Fibroblast of mammary gland (primary cell): ENCODE results near the gene CAPRIN1.
"Not testable (repeated sequence)": the region's sequence is repeated elsewhere in the genome, so short reads cannot be mapped to it uniquely, and the experiment has no call there.

Experiments
- DNase-seq: peaks from one replicate; pipeline ENCODE4 v3.0.0-alpha.2; 2010; ENCODE audit warnings: low read depth
- H3K4me3 ChIP-seq: 2 replicates; pipeline ENCODE4 v1.5.1; 2011; ENCODE audit warnings: low read depth, mild to moderate bottlenecking, low read length, moderate library complexity; ENCODE audit not compliant: control insufficient read depth
- CTCF ChIP-seq: conservative IDR thresholded peaks from 2 replicates; pipeline ENCODE4 v1.5.1; 2011; ENCODE audit warnings: low read depth, low read length, inconsistent platforms; ENCODE audit not compliant: control insufficient read depth, insufficient read depth

CAPRIN1 gene

DNA sequence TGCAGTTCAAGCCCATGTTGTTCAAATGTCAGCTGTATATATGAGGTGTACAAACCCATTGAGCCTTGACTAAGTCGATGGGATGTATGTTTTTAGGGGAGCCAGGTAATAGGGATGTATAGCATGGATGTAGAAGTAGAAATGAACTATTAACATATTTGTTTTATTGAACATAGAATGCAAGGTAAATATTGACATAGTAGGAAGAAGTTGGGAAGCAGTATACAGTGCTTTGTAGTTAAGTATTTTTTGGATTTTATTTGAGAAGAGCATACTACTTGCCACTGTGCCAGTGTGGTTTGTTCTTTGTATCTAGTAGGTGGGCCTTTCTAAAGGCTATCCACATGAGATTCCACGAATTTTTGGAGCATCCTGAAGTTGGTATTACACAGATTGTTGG lies 33.1 kb downstream of the CAPRIN1 start:
- DNase-seq, result no peak

DNA sequence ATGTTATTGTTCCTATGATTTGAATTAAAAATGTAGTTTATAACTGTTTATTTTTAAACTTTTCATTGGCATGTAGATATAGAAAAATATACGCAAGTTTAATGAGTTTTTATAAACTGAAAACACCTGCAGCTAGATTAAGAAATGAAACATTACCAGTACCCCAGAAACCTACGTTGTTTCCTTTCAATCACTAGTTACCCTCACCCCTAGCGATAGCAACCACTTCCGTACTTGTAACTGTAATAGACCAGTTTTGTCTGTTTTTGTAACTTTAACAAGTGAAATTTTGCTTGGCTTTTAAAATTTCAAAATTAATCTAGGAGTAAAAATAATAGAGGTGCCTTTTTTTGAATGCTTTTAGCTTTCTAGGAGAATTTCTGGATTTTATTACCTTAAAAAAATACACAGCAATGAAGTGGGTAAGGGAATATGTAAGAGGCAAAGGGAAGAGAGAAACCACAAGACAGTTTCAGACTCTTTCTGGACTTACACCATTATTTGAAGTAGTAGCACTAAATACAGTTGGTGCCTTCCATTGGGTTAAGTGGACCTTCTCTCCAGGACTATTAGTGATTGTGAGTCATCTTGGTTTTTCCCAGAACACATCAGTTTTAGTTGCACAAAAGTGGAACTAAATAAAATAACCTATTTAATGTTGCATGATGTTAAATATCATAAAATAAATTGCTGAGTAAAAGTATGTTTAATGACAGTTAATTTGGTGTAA lies 35.2 kb downstream of the CAPRIN1 start:
- TF ChIP-seq CTCF, result no peak
- H3K4me3 ChIP-seq, result no peak overlapping the region
- peak; percentile 40 for DNase-seq

More for the DNA sequence above, 33.1 kb downstream of the CAPRIN1 start:
- H3K4me3 ChIP-seq, result no peak overlapping the region
- no peak for TF ChIP-seq CTCF

DNA sequence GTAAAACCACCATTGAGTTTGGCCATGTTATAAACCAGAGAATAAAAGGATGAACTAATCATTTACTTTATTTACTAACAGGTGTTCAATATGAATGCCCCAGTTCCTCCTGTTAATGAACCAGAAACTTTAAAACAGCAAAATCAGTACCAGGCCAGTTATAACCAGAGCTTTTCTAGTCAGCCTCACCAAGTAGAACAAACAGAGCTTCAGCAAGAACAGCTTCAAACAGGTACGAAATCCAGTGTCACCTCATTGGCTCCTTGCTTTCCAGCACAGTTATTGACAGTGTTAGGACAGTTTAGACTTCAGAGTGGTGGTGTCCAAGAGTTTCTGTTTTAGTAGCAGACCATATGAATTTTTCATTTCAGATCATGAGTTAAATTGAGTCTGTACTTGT lies 40.3 kb downstream of the CAPRIN1 start:
- DNase-seq, result no peak
- TF ChIP-seq CTCF, result no peak

GRCh38 chr11:34094900-34095299 lies 43.4 kb downstream of the CAPRIN1 start:
- not testable (repeated sequence) for DNase-seq, H3K4me3 ChIP-seq

More for the DNA sequence above, 40.3 kb downstream of the CAPRIN1 start:
- H3K4me3 ChIP-seq, result no peak overlapping the region

DNA sequence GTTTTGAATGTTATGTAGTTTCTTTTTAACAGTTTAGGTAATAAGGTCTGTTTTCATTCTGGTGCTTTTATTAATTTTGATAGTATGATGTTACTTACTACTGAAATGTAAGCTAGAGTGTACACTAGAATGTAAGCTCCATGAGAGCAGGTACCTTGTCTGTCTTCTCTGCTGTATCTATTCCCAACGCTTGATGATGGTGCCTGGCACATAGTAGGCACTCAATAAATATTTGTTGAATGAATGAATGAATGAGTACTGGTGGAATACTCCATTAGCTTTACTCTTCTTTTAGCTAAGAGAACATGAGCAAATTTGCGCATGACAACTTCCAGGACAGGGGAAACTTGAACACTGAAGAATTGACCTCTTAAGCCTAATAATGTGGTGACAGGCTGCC lies 47.3 kb downstream of the CAPRIN1 start:
- no peak for TF ChIP-seq CTCF

GRCh38 chr11:34104680-34105078 lies 53.1 kb downstream of the CAPRIN1 start:
- DNase-seq, result no peak
- no peak for TF ChIP-seq CTCF
- peak overlapping the region; percentile 99 for H3K4me3 ChIP-seq

More for the DNA sequence above, 47.3 kb downstream of the CAPRIN1 start:
- no peak overlapping the region for H3K4me3 ChIP-seq
- no peak for DNase-seq

DNA sequence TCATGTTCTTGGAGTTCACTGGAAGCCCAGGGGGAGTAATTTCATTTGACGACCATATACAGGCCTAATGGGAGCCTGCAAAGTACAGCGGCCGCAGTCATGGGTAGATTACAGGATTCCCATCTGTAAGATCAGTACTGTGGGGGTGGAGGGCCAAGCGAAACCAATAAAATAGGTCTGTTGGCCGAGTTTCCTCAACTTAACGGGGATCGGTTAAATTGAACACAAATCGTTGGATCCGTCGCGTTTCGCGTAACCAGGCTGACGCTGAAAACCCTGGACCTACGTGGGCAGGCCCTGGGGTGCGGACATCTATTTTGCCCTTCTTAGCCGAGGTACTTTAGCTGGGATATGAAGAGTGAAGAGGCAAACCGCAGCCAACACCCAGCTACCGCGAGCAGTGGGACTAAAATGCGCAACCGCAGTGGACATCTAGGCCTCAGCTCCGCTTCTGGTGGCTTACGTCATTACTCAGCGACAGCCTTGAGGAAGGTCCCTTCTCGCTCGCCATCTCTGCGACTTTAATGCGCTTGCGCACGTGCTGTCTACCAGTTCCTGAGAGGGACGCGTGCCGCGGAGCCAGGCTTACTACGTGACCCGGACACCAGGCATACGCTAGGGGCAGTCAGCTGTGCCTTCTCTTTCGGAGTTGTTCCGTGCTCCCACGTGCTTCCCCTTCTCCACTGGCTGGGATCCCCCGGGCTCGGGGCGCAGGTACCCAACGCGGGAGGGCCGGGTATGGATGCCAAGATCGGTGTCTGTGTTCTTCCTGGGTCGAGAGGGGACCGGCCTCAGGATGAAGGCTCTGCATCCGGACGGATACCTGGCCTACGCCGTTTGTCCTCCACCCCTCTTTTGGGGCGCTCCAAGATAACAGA lies 53.8 kb downstream of the CAPRIN1 start, which contains the start of gene NAT10:
Gene NAT10 (plus strand): TSS at position 551 of the 878 bp plus-strand sequence. CDS start 2,597 bp downstream, outside the sequence.
- no peak for TF ChIP-seq CTCF
- peak within 1 kb of the TSS; percentile 99 for H3K4me3 ChIP-seq
- DNase-seq, result peak; percentile 99
